ENCODE measurements around the gene SPOCK1.

GRCh38 chr5:137073189-137073588 is 425.9 kb downstream of the SPOCK1 start:
- TF ChIP-seq EZH2phosphoT487 (IDR thresholded peaks at IDR 0.05; ENCODE audit: borderline replicate concordance): no peak
- TF ChIP-seq POLR2A (IDR thresholded peaks at IDR 0.05; ENCODE audit: borderline replicate concordance, extremely low read depth, insufficient read depth, insufficient read length): no peak
- TF ChIP-seq CTCF (IDR thresholded peaks at IDR 0.05 in 2 of 3, conservative IDR thresholded peaks at IDR 0.05 in 1 of 3; ENCODE audit: borderline replicate concordance in 1 of 3, insufficient read depth in 1 of 3, low read depth in 2 of 3, low read length in 2 of 3): no peak
- 0 out of 2 replicates have a peak, but pooled peaks have one; percentile 7 for TF ChIP-seq EZH2 (IDR thresholded peaks at IDR 0.05)
- no peak for TF ChIP-seq YY1 (IDR thresholded peaks at IDR 0.05; ENCODE audit: extremely low read depth, insufficient replicate concordance, low read depth, low read length)
- no peak for TF ChIP-seq ZFX (IDR thresholded peaks at IDR 0.05)
- no peak for TF ChIP-seq MAX (IDR thresholded peaks at IDR 0.05)
- no peak for TF ChIP-seq JUND (IDR thresholded peaks at IDR 0.05)
- TF ChIP-seq ZBTB33 (IDR thresholded peaks at IDR 0.05; ENCODE audit: extremely low read depth, insufficient replicate concordance, low read length): no peak
- no peak for TF ChIP-seq CEBPB (IDR thresholded peaks at IDR 0.05; ENCODE audit: low read depth)
- no peak for TF ChIP-seq POLR2AphosphoS5 (IDR thresholded peaks at IDR 0.05; ENCODE audit: low read depth, low read length)
- TF ChIP-seq REST (IDR thresholded peaks at IDR 0.05; ENCODE audit: low read depth): no peak

All from HCT116 (cell line).